ENCODE data around the gene KDM4D. TPM values are rescaled to one million over a fixed set of nuclear protein-coding genes. Genes with fewer than 3 reads are reported as not detected.
"Not testable (repeated sequence)": the region's sequence is repeated elsewhere in the genome, so short reads cannot be mapped to it uniquely, and the experiment has no call there.

The KDM4D gene
- total and polyA plus RNA-seq, 7 experiments from 2014 or later, result 0.32 to 0.70 (median 0.66) TPM

DNA sequence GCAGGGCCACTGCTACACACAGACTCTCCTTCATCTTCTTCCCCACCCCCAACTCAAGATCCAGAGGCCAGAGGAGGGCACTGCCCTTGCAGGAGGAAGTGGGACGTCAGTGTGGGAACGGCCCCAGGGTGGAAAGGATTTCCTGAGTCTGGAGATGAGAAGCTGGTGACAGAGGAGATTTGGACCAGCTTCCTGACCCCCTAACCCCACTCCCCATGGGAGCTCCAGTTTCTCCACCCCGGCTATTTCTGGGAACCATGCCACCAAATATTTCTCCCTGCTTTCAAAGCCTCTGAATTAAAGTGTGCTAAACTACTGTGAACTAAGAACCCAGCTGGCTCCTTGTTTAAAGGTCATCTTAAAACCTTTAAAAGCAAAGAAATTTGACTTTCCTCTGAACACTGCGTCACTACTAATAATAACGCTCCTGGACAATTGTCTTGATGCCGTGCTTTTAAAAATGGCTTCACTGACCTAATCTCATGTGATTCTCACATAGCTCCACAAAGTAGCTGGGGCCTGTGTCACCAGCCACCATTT is 46.7 kb upstream of the KDM4D start:
- Histone ChIP-seq H3K27me3 (ENCODE audit: control insufficient read depth in 2 of 2, insufficient read depth in 2 of 2, low read length in 2 of 2) (no peaks in the 10 kb centered on the region), H3K27ac (ENCODE audit: low read depth, low read length) (no peak overlapping the region), H3K9me3 (ENCODE audit: control insufficient read depth in 2 of 3, low read length in 3 of 3) (no peaks in the 10 kb centered on the region), H3K36me3 (ENCODE audit: control insufficient read depth in 2 of 3, insufficient read depth in 3 of 3, low read length in 3 of 3) (no peaks in the 10 kb centered on the region), H3K4me1 (ENCODE audit: control insufficient read depth in 2 of 2, insufficient read depth in 2 of 2, low read length in 2 of 2) (peaks cover 27 to 50% of the 10 kb centered on the region in 2 donors), H3K4me3 (ENCODE audit: low read length) (no peak overlapping the region)
- intact Hi-C loops (cut with micrococcal nuclease), result no loop called here
- peaks cover 33 to 82% (median 75%) of the 10 kb centered on the region in 7 donors for H3K4me1 Mint-ChIP-seq
- ATAC-seq (no peak), DNase-seq (no peak)
- no peaks in the 10 kb centered on the region for H3K27me3 Mint-ChIP-seq
- peaks cover 0 to 13% (median 2%) of the 10 kb centered on the region in 11 donors for H3K9me3 Mint-ChIP-seq
- ChIA-PET CTCF (no interaction called here), POLR2A (interaction anchor here (1.1 to 1.8 kb wide), 3 partner anchors 7 to 47 kb away, joined by 3 to 8 read pairs (median 4); partner anchors contain the start of genes CWC15 and KDM4D)
- peak overlapping the region in 4 of 10 donors; percentile 2 to 77 (median 24) for H3K4me3 Mint-ChIP-seq
- peak overlapping the region in 2 of 9 donors; percentile 25 to 71 for H3K27ac Mint-ChIP-seq
- peaks cover 1 to 16% (median 5%) of the 10 kb centered on the region in 5 donors for H3K36me3 Mint-ChIP-seq

DNA sequence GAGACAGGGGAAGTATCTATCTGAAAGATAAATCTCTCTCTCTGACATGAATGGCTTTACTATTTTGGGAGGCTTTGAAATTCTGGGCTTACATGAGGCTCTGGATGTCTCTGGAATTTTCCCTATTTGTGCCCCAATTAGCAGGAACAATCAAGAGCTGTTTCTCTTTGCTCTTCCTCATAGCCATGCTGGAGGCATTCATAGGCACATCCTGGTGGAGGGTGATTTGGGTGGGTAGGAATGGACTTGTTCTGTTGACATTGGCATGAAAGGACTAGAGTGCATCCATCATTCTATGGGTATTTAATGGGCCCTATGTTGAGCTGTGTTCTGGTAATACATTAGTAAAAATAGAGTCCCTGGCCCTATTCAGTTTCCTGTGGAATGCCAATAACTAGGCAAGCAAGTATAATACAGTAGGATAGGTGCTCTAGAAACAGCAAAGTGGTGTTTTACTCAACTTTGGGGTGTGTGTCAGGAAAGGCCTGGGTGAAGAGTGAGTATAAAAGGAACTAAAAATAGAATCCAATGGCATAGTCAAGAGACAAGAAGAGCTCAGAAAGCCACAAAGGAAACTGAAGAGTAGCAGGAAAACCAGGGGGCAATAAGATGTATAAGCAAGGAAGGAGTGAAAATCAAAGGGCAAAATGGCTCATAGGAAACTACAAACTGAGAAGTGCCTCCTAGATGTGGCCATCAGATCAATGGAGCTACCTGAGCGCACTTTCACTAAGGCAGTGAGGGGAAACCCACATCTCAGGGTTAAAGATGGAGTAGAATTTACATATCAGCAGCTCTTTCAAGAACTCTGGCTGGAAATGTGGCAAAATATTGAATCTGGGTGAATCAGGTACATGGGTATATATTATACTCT is 45.2 kb upstream of the KDM4D start:
- peak in 1 of 9 donors; percentile 23 for DNase-seq
- Histone ChIP-seq H3K27ac (ENCODE audit: low read depth, low read length) (no peak overlapping the region), H3K4me1 (ENCODE audit: control insufficient read depth in 2 of 2, insufficient read depth in 2 of 2, low read length in 2 of 2) (peaks cover 27 to 55% of the 10 kb centered on the region in 2 donors), H3K4me3 (ENCODE audit: low read length) (no peak overlapping the region), H3K9me3 (ENCODE audit: control insufficient read depth in 2 of 3, low read length in 3 of 3) (no peaks in the 10 kb centered on the region), H3K36me3 (ENCODE audit: control insufficient read depth in 2 of 3, insufficient read depth in 3 of 3, low read length in 3 of 3) (no peaks in the 10 kb centered on the region), H3K27me3 (ENCODE audit: control insufficient read depth in 2 of 2, insufficient read depth in 2 of 2, low read length in 2 of 2) (no peaks in the 10 kb centered on the region)
- H3K36me3 Mint-ChIP-seq, result peaks cover 0 to 16% (median 4%) of the 10 kb centered on the region in 5 donors
- ChIA-PET POLR2A (interaction anchor here (1.5 kb wide), 1 partner anchor 39 kb away, joined by 4 read pairs; no protein-coding TSS in a partner anchor), CTCF (no interaction called here)
- peak; percentile 48 for ATAC-seq
- peak overlapping the region in 3 of 9 donors; percentile 33 to 61 (median 60) for H3K27ac Mint-ChIP-seq
- intact Hi-C loops (cut with micrococcal nuclease), result no loop called here
- H3K9me3 Mint-ChIP-seq, result peaks cover 0 to 18% (median 3%) of the 10 kb centered on the region in 11 donors
- no peaks in the 10 kb centered on the region for H3K27me3 Mint-ChIP-seq
- peaks cover 33 to 85% (median 79%) of the 10 kb centered on the region in 7 donors for H3K4me1 Mint-ChIP-seq
- peak overlapping the region in 8 of 10 donors; percentile 1 to 56 (median 32) for H3K4me3 Mint-ChIP-seq

DNA sequence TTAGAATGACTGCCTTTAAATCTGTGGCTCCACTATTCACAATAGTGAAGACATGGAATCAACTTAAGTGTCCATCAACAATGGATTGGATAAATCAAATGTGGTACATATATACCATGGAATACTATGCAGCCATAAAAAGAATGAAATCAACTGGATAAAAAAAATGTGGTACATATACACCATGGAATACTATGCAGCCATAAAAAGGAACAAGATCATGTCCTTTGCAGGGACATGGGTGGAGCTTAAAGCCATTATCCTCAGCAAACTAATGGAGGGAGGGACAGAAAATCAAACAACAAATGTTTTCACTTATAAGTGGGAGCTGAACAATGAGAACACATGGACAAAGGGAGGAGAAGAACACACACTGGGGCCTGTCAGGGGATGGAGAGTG is 41.4 kb upstream of the KDM4D start:
- Mint-ChIP-seq H3K4me1 (peaks cover 33 to 85% (median 76%) of the 10 kb centered on the region in 7 donors), H3K27ac (peak overlapping the region in 1 of 9 donors; percentile 19), H3K4me3 (peak overlapping the region in 2 of 10 donors; percentile 6 to 23)
- ATAC-seq; DNase-seq; H3K4me3 ChIP-seq (ENCODE audit: low read length); H3K9me3 Mint-ChIP-seq; H3K36me3 ChIP-seq (ENCODE audit: control insufficient read depth in 2 of 3, insufficient read depth in 3 of 3, low read length in 3 of 3); CTCF ChIA-PET; intact Hi-C loops (cut with micrococcal nuclease); H3K9me3 ChIP-seq (ENCODE audit: control insufficient read depth in 2 of 3, low read length in 3 of 3); H3K27ac ChIP-seq (ENCODE audit: low read depth, low read length); H3K36me3 Mint-ChIP-seq; H3K27me3 ChIP-seq (ENCODE audit: control insufficient read depth in 2 of 2, insufficient read depth in 2 of 2, low read length in 2 of 2); H3K27me3 Mint-ChIP-seq; POLR2A ChIA-PET: not testable (repeated sequence)
- H3K4me1 ChIP-seq (ENCODE audit: control insufficient read depth in 2 of 2, insufficient read depth in 2 of 2, low read length in 2 of 2), result peaks cover 0 to 41% of the 10 kb centered on the region in 2 donors

DNA sequence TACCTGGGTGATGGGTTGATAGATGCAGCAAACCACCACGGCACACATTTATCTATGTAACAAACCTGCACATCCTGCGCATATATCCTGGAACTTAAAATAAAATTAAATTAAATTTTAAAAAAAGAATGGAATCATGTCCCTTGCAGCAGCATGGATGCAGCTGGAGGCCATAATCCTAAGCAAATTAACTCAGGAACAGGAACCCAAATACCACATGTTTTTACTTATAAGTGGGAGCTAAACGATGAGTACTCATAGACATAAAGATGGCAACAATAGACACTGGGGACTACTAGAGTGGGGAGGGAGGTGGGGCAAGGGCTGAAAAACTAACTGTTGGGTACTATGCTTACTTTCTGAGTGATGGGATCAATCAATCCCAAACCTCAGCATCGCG is 41.0 kb upstream of the KDM4D start:
- Histone ChIP-seq H3K4me3 (ENCODE audit: low read length) (no peak overlapping the region), H3K27ac (ENCODE audit: low read depth, low read length) (no peak overlapping the region)
- CTCF ChIA-PET, result no interaction called here

DNA sequence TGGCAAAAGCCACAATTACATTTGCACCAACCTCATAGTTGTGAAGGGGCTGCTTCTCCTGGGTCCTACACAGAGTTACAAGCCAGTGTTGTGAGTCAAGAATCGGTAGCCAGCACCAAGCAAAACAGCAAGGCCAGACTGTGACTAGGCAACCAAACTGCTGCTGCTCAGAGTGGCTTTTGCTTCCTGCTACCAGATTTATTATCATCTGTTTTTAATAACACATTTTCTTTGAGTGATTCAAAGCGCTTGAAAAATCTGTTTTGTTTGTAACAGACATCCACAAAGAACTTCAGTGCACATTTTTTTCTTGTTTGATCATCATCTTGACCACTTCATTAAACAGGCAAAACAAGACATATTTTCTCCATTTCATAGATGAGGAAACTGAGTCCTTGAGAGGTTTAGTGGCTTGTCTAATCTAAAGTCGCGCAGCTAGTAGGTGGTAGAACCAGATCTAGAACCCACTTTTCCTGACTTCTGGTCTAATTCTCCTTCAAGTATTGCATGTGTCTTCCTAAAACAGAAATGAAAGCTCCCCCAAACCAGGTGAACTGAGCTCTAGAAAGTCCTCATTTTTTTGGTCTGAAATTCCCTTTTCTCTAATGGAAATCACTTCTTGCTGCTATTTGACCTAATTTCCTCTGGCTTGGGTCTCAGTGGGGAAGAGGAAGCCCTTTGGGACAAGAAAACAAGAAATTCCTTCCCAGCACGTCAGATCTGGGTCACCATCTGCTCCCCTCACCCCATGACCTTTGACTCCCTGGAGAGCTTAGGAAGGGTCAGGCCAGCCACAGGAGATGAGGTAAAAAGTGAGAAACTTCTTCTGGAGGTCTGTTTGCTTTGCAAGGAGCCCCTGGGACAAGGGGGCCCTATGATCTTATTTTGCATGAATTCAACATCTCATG is 40.0 kb upstream of the KDM4D start:
- Histone ChIP-seq H3K27ac (ENCODE audit: low read depth, low read length) (no peak overlapping the region), H3K9me3 (ENCODE audit: control insufficient read depth in 2 of 3, low read length in 3 of 3) (no peaks in the 10 kb centered on the region), H3K27me3 (ENCODE audit: control insufficient read depth in 2 of 2, insufficient read depth in 2 of 2, low read length in 2 of 2) (no peaks in the 10 kb centered on the region), H3K4me3 (ENCODE audit: low read length) (no peak overlapping the region), H3K36me3 (ENCODE audit: control insufficient read depth in 2 of 3, insufficient read depth in 3 of 3, low read length in 3 of 3) (no peaks in the 10 kb centered on the region), H3K4me1 (ENCODE audit: control insufficient read depth in 2 of 2, insufficient read depth in 2 of 2, low read length in 2 of 2) (peaks cover 0 to 33% of the 10 kb centered on the region in 2 donors)
- ChIA-PET POLR2A (interaction anchor here (0.9 kb wide), 1 partner anchor 7 kb away, joined by 3 read pairs; no protein-coding TSS in a partner anchor), CTCF (no interaction called here)
- H3K4me3 Mint-ChIP-seq, result peak overlapping the region in 9 of 10 donors; percentile 10 to 90 (median 76)
- H3K36me3 Mint-ChIP-seq, result peaks cover 0 to 1% (median 0%) of the 10 kb centered on the region in 5 donors
- DNase-seq (no peak), ATAC-seq (no peak)
- H3K27me3 Mint-ChIP-seq, result peaks cover 0 to 2% (median 0%) of the 10 kb centered on the region in 5 donors
- peak overlapping the region in 4 of 9 donors; percentile 52 to 89 (median 68) for H3K27ac Mint-ChIP-seq
- peaks cover 0 to 7% (median 0%) of the 10 kb centered on the region in 11 donors for H3K9me3 Mint-ChIP-seq
- peaks cover 26 to 75% (median 66%) of the 10 kb centered on the region in 7 donors for H3K4me1 Mint-ChIP-seq
- intact Hi-C loops (cut with micrococcal nuclease), result loop anchor here in 1 of 2 donors (2.0 kb wide), 1 partner anchor 39 kb away; the partner anchor contains the start of genes CWC15 and KDM4D

More for the DNA sequence above, 41.0 kb upstream of the KDM4D start:
- Histone ChIP-seq H3K36me3 (ENCODE audit: control insufficient read depth in 2 of 3, insufficient read depth in 3 of 3, low read length in 3 of 3) (no peaks in the 10 kb centered on the region), H3K4me1 (ENCODE audit: control insufficient read depth in 2 of 2, insufficient read depth in 2 of 2, low read length in 2 of 2) (peaks cover 0 to 41% of the 10 kb centered on the region in 2 donors), H3K9me3 (ENCODE audit: control insufficient read depth in 2 of 3, low read length in 3 of 3) (no peaks in the 10 kb centered on the region), H3K27me3 (ENCODE audit: control insufficient read depth in 2 of 2, insufficient read depth in 2 of 2, low read length in 2 of 2) (no peaks in the 10 kb centered on the region)
- peak overlapping the region in 1 of 9 donors; percentile 19 for H3K27ac Mint-ChIP-seq
- no peak for ATAC-seq
- peaks cover 0 to 1% (median 0%) of the 10 kb centered on the region in 5 donors for H3K36me3 Mint-ChIP-seq
- POLR2A ChIA-PET, result no interaction called here
- peaks cover 30 to 83% (median 72%) of the 10 kb centered on the region in 7 donors for H3K4me1 Mint-ChIP-seq
- intact Hi-C loops (cut with micrococcal nuclease), result no loop called here
- H3K27me3 Mint-ChIP-seq, result no peaks in the 10 kb centered on the region
- no peak for DNase-seq
- H3K4me3 Mint-ChIP-seq, result peak overlapping the region in 1 of 10 donors; percentile 23
- H3K9me3 Mint-ChIP-seq, result peaks cover 0 to 7% (median 0%) of the 10 kb centered on the region in 11 donors

Data from naive thymus-derived CD4-positive, alpha-beta T cell (primary cell).